IMR-90 (cell line): Measurements from ENCODE around the gene HTRA2. TPM values are rescaled to one million over a fixed set of nuclear protein-coding genes. Genes with fewer than 3 reads are reported as not detected.

Source experiments
- ATAC-seq: fragments of 200-7000 bp; cut with Tn5 transposase; 2 replicates; pipeline ENCODE4 v1.9.1; 2020; ENCODE audit warnings: low read depth, mild to moderate bottlenecking, moderate library complexity
- BruUV-seq: library from RNA; stranded (reverse); fragments of 400-500 nt; replicated peaks from 2 replicates; lab custom pipeline; 2021; lab: Mats Ljungman, UMichigan
- CTCF ChIA-PET: fragments of 300-600 bp; formaldehyde crosslinking; extraction: SDS; loops from one replicate; lab custom pipeline; 2021; ENCODE audit warnings: antibody characterized with exemption; lab: Yijun Ruan, JAX
- POLR2A ChIA-PET: fragments of 300-600 bp; sonication (Branson Sonifier 250); formaldehyde crosslinking; loops from one replicate; lab custom pipeline; 2022; ENCODE audit warnings: antibody characterized with exemption; ENCODE audit not compliant: unreplicated experiment; lab: Charles Lee
- DNase-seq: peaks from one replicate; pipeline ENCODE4 v3.0.0; 2013
- H2AFZ ChIP-seq: replicated peaks from 2 replicates; pipeline ENCODE3; 2013; ENCODE audit warnings: low read length, mild to moderate bottlenecking; ENCODE audit not compliant: poor library complexity
- H2AK5ac ChIP-seq: 2 replicates; pipeline ENCODE4 v1.6.1; 2013; ENCODE audit warnings: low read depth, low read length, inconsistent platforms
- H2AK9ac ChIP-seq: replicated peaks from 2 replicates; pipeline ENCODE3; 2013; ENCODE audit warnings: mild to moderate bottlenecking, low read depth, low read length, moderate library complexity; ENCODE audit not compliant: poor library complexity
- H2BK120ac ChIP-seq: 2 replicates; pipeline ENCODE4 v1.6.1; 2013; ENCODE audit warnings: low read depth, low read length, inconsistent platforms
- H2BK15ac ChIP-seq: 3 replicates; pipeline ENCODE4 v1.6.1; 2013; ENCODE audit warnings: low read depth, low read length, inconsistent platforms
- H2BK20ac ChIP-seq: 2 replicates; pipeline ENCODE4 v1.6.1; 2013; ENCODE audit warnings: low read depth, mild to moderate bottlenecking, inconsistent platforms, low read length, moderate library complexity
- H2BK5ac ChIP-seq: 2 replicates; pipeline ENCODE4 v1.6.1; 2013; ENCODE audit warnings: mild to moderate bottlenecking, low read depth, low read length, inconsistent platforms; ENCODE audit not compliant: poor library complexity, severe bottlenecking
- H3K14ac ChIP-seq: replicated peaks from 2 replicates; pipeline ENCODE4 v1.6.1; 2013; ENCODE audit warnings: low read depth, low read length, inconsistent platforms
- H3K18ac ChIP-seq: 2 replicates; pipeline ENCODE4 v1.6.1; 2013; ENCODE audit warnings: low read depth, low read length, control low read depth
- H3K23ac ChIP-seq: 2 replicates; pipeline ENCODE4 v1.6.1; 2013; ENCODE audit warnings: low read depth, low read length, inconsistent platforms
- H3K27ac ChIP-seq: 2 replicates; pipeline ENCODE4 v1.5.1; 2013; ENCODE audit warnings: mild to moderate bottlenecking, control low read depth, low read length; ENCODE audit not compliant: insufficient read depth
- H3K27me3 ChIP-seq: 2 replicates; pipeline ENCODE4 v1.6.1; 2013; ENCODE audit warnings: low read length; ENCODE audit not compliant: control insufficient read depth, insufficient read depth
- H3K36me3 ChIP-seq: 2 replicates; pipeline ENCODE4 v1.6.1; 2013; ENCODE audit warnings: low read length, mixed read lengths; ENCODE audit not compliant: control insufficient read depth, insufficient read depth
- H3K4ac ChIP-seq: 2 replicates; pipeline ENCODE4 v1.6.1; 2013; ENCODE audit warnings: low read depth, low read length, inconsistent platforms
- H3K4me1 ChIP-seq: 2 replicates; pipeline ENCODE4 v1.6.1; 2013; ENCODE audit warnings: low read length, mixed read lengths; ENCODE audit not compliant: control insufficient read depth, insufficient read depth
- H3K4me2 ChIP-seq: 2 replicates; pipeline ENCODE4 v1.6.1; 2013; ENCODE audit warnings: low read depth, mild to moderate bottlenecking, control low read depth, low read length, moderate library complexity
- H3K4me3 ChIP-seq: 2 replicates; pipeline ENCODE4 v1.5.1; 2013; ENCODE audit warnings: low read depth, mild to moderate bottlenecking, control low read depth, low read length, moderate library complexity; ENCODE audit not compliant: insufficient read depth
- H3K56ac ChIP-seq: 2 replicates; pipeline ENCODE4 v1.6.1; 2013; ENCODE audit warnings: low read length, inconsistent platforms; ENCODE audit not compliant: insufficient read depth; ENCODE audit errors: extremely low read depth
- H3K79me1 ChIP-seq, 2 experiments: 2 replicates each; pipeline ENCODE4 v1.6.1; 2013; ENCODE audit warnings: low read length in 2 of 2, inconsistent platforms in 1 of 2, low read depth in 1 of 2
- H3K9ac ChIP-seq: 2 replicates; pipeline ENCODE4 v1.6.1; 2013; ENCODE audit warnings: low read depth, low read length, control low read depth
- H3K9me1 ChIP-seq: 2 replicates; pipeline ENCODE4 v1.6.1; 2013; ENCODE audit warnings: low read length, inconsistent platforms; ENCODE audit not compliant: insufficient read depth
- H3K9me3 ChIP-seq: 2 replicates; pipeline ENCODE4 v1.6.1; 2013; ENCODE audit warnings: low read length; ENCODE audit not compliant: control insufficient read depth, insufficient read depth
- H4K20me1 ChIP-seq: 2 replicates; pipeline ENCODE4 v1.6.1; 2013; ENCODE audit warnings: low read length, inconsistent platforms; ENCODE audit not compliant: insufficient read depth
- H4K5ac ChIP-seq: 2 replicates; pipeline ENCODE4 v1.6.1; 2013; ENCODE audit warnings: mild to moderate bottlenecking, low read depth, low read length, control low read depth
- H4K8ac ChIP-seq, 2 experiments: 2 replicates each; pipeline ENCODE4 v1.6.1; 2013; ENCODE audit warnings: low read depth in 2 of 2, low read length in 2 of 2, control low read depth in 1 of 2, inconsistent platforms in 1 of 2
- H4K91ac ChIP-seq: 2 replicates; pipeline ENCODE4 v1.6.1; 2013; ENCODE audit warnings: low read depth, low read length, inconsistent platforms; ENCODE audit not compliant: insufficient read depth
- CEBPB ChIP-seq: IDR thresholded peaks from 2 replicates; pipeline ENCODE4 v1.6.1; 2012; ENCODE audit warnings: low read depth, low read length, improper control_type of control experiment
- CHD1 ChIP-seq: IDR thresholded peaks from 2 replicates; pipeline ENCODE4 v1.6.1; 2012; ENCODE audit warnings: low read depth, low read length, improper control_type of control experiment
- CTCF ChIP-seq: conservative IDR thresholded peaks from 2 replicates; pipeline ENCODE4 v1.5.1; 2012; ENCODE audit warnings: mild to moderate bottlenecking, low read depth, low read length, improper control_type of control experiment
- ELK1 ChIP-seq: fragments of 150-350 bp; IDR thresholded peaks from 2 replicates; pipeline ENCODE4 v1.6.1; 2016; ENCODE audit warnings: low read depth, mild to moderate bottlenecking, low read length, moderate library complexity, borderline replicate concordance
- MAZ ChIP-seq: IDR thresholded peaks from 2 replicates; pipeline ENCODE4 v1.6.1; 2012; ENCODE audit warnings: low read depth, mild to moderate bottlenecking, low read length, improper control_type of control experiment, moderate library complexity, borderline replicate concordance
- MXI1 ChIP-seq: IDR thresholded peaks from 2 replicates; pipeline ENCODE4 v1.6.1; 2012; ENCODE audit warnings: low read depth, mild to moderate bottlenecking, low read length, moderate library complexity, borderline replicate concordance
- NFE2L2 ChIP-seq: fragments of 150-350 bp; IDR thresholded peaks from 2 replicates; pipeline ENCODE4 v1.6.1; 2016; ENCODE audit warnings: low read depth, mild to moderate bottlenecking, low read length
- POLR2A ChIP-seq: IDR thresholded peaks from 2 replicates; pipeline ENCODE4 v1.6.1; 2012; ENCODE audit warnings: mild to moderate bottlenecking, low read depth, low read length
- RAD21 ChIP-seq: IDR thresholded peaks from 2 replicates; pipeline ENCODE4 v1.6.1; 2012; ENCODE audit warnings: low read length, improper control_type of control experiment
- RCOR1 ChIP-seq: IDR thresholded peaks from 2 replicates; pipeline ENCODE4 v1.6.1; 2012; ENCODE audit warnings: mild to moderate bottlenecking, low read length, improper control_type of control experiment; ENCODE audit not compliant: insufficient replicate concordance
- RFX5 ChIP-seq: IDR thresholded peaks from 2 replicates; pipeline ENCODE4 v1.8.0; 2012; ENCODE audit warnings: low read depth, mild to moderate bottlenecking, low read length, moderate library complexity
- SMC3 ChIP-seq: fragments of 150-350 bp; IDR thresholded peaks from 2 replicates; pipeline ENCODE4 v1.6.1; 2016; ENCODE audit warnings: low read depth, mild to moderate bottlenecking, antibody characterized with exemption, low read length, moderate library complexity
- USF2 ChIP-seq: fragments of 150-350 bp; IDR thresholded peaks from 2 replicates; pipeline ENCODE4 v1.6.1; 2017; ENCODE audit warnings: mild to moderate bottlenecking, antibody characterized with exemption, low read length, low read depth
- WGBS, 2 experiments: methylation state at CpG; one replicate each; pipeline versions ENCODE4 v1.1.5 to v1.1.7; 2013; ENCODE audit warnings: missing lambda C conversion rate in 2 of 2; ENCODE audit not compliant: insufficient read length in 1 of 2; ENCODE audit errors: extremely low coverage in 2 of 2; 5-methylcytosine and 5-hydroxymethylcytosine counted together
- dilution Hi-C: fragments of 300-500 bp; cut with HindIII; formaldehyde crosslinking; loops from one replicate; pipeline ENCODE4 v1.14.3; 2018; ENCODE audit warnings: low sequenced_read_pairs; ENCODE audit not compliant: unreplicated experiment
- in situ Hi-C: fragments of 300-500 bp; cut with MboI; formaldehyde crosslinking; loops from 3 replicates; pipeline ENCODE4 v1.14.3; 2019; ENCODE audit warnings: low sequenced_read_pairs, inconsistent platforms, mixed read lengths
- intact Hi-C: fragments of 100-400 bp; cut with micrococcal nuclease; formaldehyde crosslinking; loops from 2 replicates; pipeline ENCODE4 v1.10.0; 2022
- polyA plus RNA-seq, 3 experiments: library from polyadenylated mRNA; depleted of rRNA; stranded (reverse); fragments of >200 nt; gene quantifications; 2 replicates each; pipeline ENCODE4 v1.2.3, GENCODE V29; 2012; ENCODE audit warnings: low replicate concordance in 1 of 3
- total RNA-seq: library from RNA; depleted of rRNA; stranded (reverse); fragments of >200 nt; gene quantifications from 2 replicates; pipeline ENCODE4 v1.2.3, GENCODE V29; 2012

HTRA2 gene
- total and polyA plus RNA-seq, 2 of the 4 experiments (the other 2 are of a cell fraction), result 23.6 to 28.1 TPM

- no peak overlapping the region for H2BK120ac ChIP-seq
- in situ Hi-C loops (loop anchor here (25.0 kb wide), 1 partner anchor 376 kb away; no protein-coding TSS in a partner anchor), intact Hi-C loops (no loop called here), dilution Hi-C loops (no loop called here)
- DNase-seq (no peak), ATAC-seq (no peak)
- no peak overlapping the region for H3K9ac ChIP-seq
- no peaks in the 10 kb centered on the region for H3K27me3 ChIP-seq
- no peak overlapping the region for H3K56ac ChIP-seq
- no peak overlapping the region for H3K23ac ChIP-seq
- no peak overlapping the region for H4K5ac ChIP-seq
- H3K14ac ChIP-seq, result no peak overlapping the region
- 100% methylated on average over 1 of the region's 2 CpGs; no CpG with 5 or more reads in 1 of the 2 experiments for WGBS, 2 experiments
- H3K79me1 ChIP-seq, result peaks cover 22 to 57% of the 10 kb centered on the region in 2 experiments
- H3K36me3 ChIP-seq, result peaks cover 16% of the 10 kb centered on the region
- POLR2A ChIA-PET, result no interaction called here
- H3K4me1 ChIP-seq, result peaks cover 11% of the 10 kb centered on the region
- no peak overlapping the region for H2BK5ac ChIP-seq
- no peak overlapping the region for H2AK5ac ChIP-seq
- no peak overlapping the region for H3K18ac ChIP-seq
- H2BK20ac ChIP-seq, result no peak overlapping the region
- no peak overlapping the region for H4K91ac ChIP-seq
- no peaks in the 10 kb centered on the region for H3K9me3 ChIP-seq
- peaks cover 3% of the 10 kb centered on the region; the same call in 1 of the 2 replicates for H4K20me1 ChIP-seq
- H3K4me3 ChIP-seq, result no peak overlapping the region
- H3K4ac ChIP-seq, result no peak overlapping the region
- no peak overlapping the region for H2BK15ac ChIP-seq
- TF ChIP-seq RFX5, result no peak
- TF ChIP-seq USF2, result no peak
- no peak for TF ChIP-seq POLR2A
- no peak for TF ChIP-seq NFE2L2
- TF ChIP-seq CTCF, result no peak
- TF ChIP-seq SMC3, result no peak
- TF ChIP-seq RCOR1, result no peak
- TF ChIP-seq CHD1, result no peak
- no peak for TF ChIP-seq MAZ
- no peak for TF ChIP-seq CEBPB
- TF ChIP-seq MXI1, result no peak
- no peak for TF ChIP-seq ELK1
- TF ChIP-seq RAD21, result no peak
- BruUV-seq, result no TSS peak
- no peak overlapping the region for H2AK9ac ChIP-seq
- H2AFZ ChIP-seq, result no peak overlapping the region
- H3K4me2 ChIP-seq, result no peak overlapping the region
- CTCF ChIA-PET, result no interaction called here
- peaks cover 9% of the 10 kb centered on the region; the same call in 1 of the 2 replicates for H3K9me1 ChIP-seq
- H3K27ac ChIP-seq, result no peak overlapping the region
- no peak overlapping the region for H4K8ac ChIP-seq
These were observed 43.6 kb upstream of the HTRA2 start for GRCh38 chr2:74486141-74486540.
